Heart left ventricle (tissue), 16 donors: Measurements from ENCODE around the gene KCNJ2. TPM values are rescaled to one million over a fixed set of nuclear protein-coding genes. Genes with fewer than 3 reads are reported as not detected.
A peak's percentile ranks its signal among the peaks of the same experiment; 100 is the strongest.

Experiments used
- ATAC-seq, 4 donors: fragments of 200-7000 bp; cut with Tn5 transposase; one replicate each; pipeline ENCODE4 v1.9.1; 2020 to 2022; ENCODE audit warnings: moderate library complexity in 4 of 4, mild to moderate bottlenecking in 3 of 4, moderate number of reproducible peaks in 1 of 4
- DNase-seq, 5 donors: peaks; one replicate each; pipeline ENCODE4 v3.0.0-alpha.2; 2020
- H3K27ac ChIP-seq, 12 donors: fragments of 200-600 bp; sonication (generic) in 4 of 12; one replicate each; pipeline versions ENCODE4 v1.5.0 to v1.8.0; 2016 to 2022; ENCODE audit warnings: mild to moderate bottlenecking in 2 of 12
- H3K27me3 ChIP-seq, 9 donors: fragments of 200-600 bp; sonication (generic) in 2 of 9; one replicate each; pipeline versions ENCODE4 v1.5.1 to v1.8.0; 2016 to 2022; ENCODE audit warnings: mild to moderate bottlenecking in 3 of 9
- H3K36me3 ChIP-seq, 9 donors: fragments of 200-600 bp; sonication (generic) in 2 of 9; one replicate each; pipeline versions ENCODE4 v1.5.0 to v1.8.0; 2018 to 2022; ENCODE audit warnings: mild to moderate bottlenecking in 2 of 9
- H3K4me1 ChIP-seq, 12 donors: fragments of 200-600 bp; sonication (generic) in 4 of 12; one replicate each; pipeline versions ENCODE4 v1.5.0 to v1.8.0; 2016 to 2022; ENCODE audit warnings: mild to moderate bottlenecking in 3 of 12
- H3K4me3 ChIP-seq, 12 donors: fragments of 200-600 bp; sonication (generic) in 4 of 12; one replicate each; pipeline versions ENCODE4 v1.5.0 to v1.8.0; 2017 to 2022; ENCODE audit warnings: mild to moderate bottlenecking in 9 of 12, moderate library complexity in 4 of 12
- H3K9me3 ChIP-seq, 12 donors: fragments of 200-600 bp; sonication (generic) in 4 of 12; one replicate each; pipeline versions ENCODE4 v1.5.0 to v1.8.0; 2016 to 2022; ENCODE audit warnings: mild to moderate bottlenecking in 1 of 12
- CTCF ChIP-seq, 12 donors: fragments of 200-600 bp; sonication (generic) in 4 of 12; IDR thresholded peaks; one replicate each; pipeline versions ENCODE4 v1.5.0 to v1.8.0; 2018 to 2022; ENCODE audit warnings: antibody characterized with exemption in 12 of 12, mild to moderate bottlenecking in 5 of 12
- POLR2A ChIP-seq, 2 donors: fragments of 450-650 bp; IDR thresholded peaks; one replicate each; pipeline ENCODE4 v1.6.1; 2017; ENCODE audit warnings: antibody characterized with exemption in 2 of 2, mild to moderate bottlenecking in 2 of 2, moderate library complexity in 2 of 2
- WGBS, 4 donors: extraction: QIAGEN DNeasy Blood & Tissue Kit in 2 of 4; methylation state at CpG; one replicate each; pipeline versions ENCODE4 v1.1.5 to v1.1.7; 2013 to 2018; 5-methylcytosine and 5-hydroxymethylcytosine counted together
- intact Hi-C, 10 donors: fragments of 100-400 bp; cut with DNase I; formaldehyde crosslinking; loops; one replicate each; pipeline versions ENCODE4 v1.11.1 to v1.14.2; 2022
- polyA plus RNA-seq, 2 donors: library from polyadenylated mRNA; stranded (reverse); fragments of 200-250 nt; gene quantifications; one replicate each; pipeline ENCODE4 v1.2.3, GENCODE V29; 2013
- total RNA-seq, 9 donors: library from RNA; depleted of rRNA in 2 of 9; stranded (reverse); fragments of >200 nt in 2 of 9; fragmentation: NEBNext Ultra II Directional in 3 of 9; extraction: Animal tissue kit (Norgen Biotek cat#: 25700) in 3 of 9; gene quantifications; one replicate each; pipeline versions ENCODE4 v1.1.0 to v1.2.4, GENCODE V29; 2016 to 2023
- donor health status: ischemic (EF 13 %, LVEDD 7.1; RV severe dilation, severe dysfunction).
- donor health status: healthy with polysubstance abuse.
- donor health status: DM: no; HTN: yes; CAD: no.
- donor health status: DM: no; HTN: no; CAD: no.
- donor health status: ischemic (EF 25% LVEDD 6.9; RV normal size, moderate dysfunction).
- donor health status: ischemic (EF 25% LVEDD 5.7; RV mildly dilated, moderate dysfunction).
- donor health status: healthy.
- donor health status: DM: yes; HTN: yes; CAD: no.
- donor health status: ischemic (EF 35%, LVEDD 5.7; RV mildly dilated, moderate dysfunction).
- donor health status: nonischemic (EF 11% LVEDD 7.7; RV severe dilation, severe dysfunction).
- donor health status: DM: yes; HTN: yes; CAD: no.
- donor health status: PGD.
- donor health status: ischemic (EF 29% LVEDD 5.4; RV normal size, mild dysfunction).
- donor health status: nonischemic (EF 23%, LVEDD 6.1; RV moderate dilation, normal function).

KCNJ2 gene
- total and polyA plus RNA-seq, 11 donors = 7.1 to 60.7 (median 41.8) TPM

- no peaks in the 10 kb centered on the region for H3K9me3 ChIP-seq
- no peak for TF ChIP-seq CTCF (IDR thresholded peaks at IDR 0.05)
- no peak for TF ChIP-seq POLR2A (IDR thresholded peaks at IDR 0.05)
- 90 to 95% (median 94%) methylated on average over 3 of the region's 3 CpGs for WGBS, 4 donors
- H3K27me3 ChIP-seq = no peaks in the 10 kb centered on the region
- no peak for DNase-seq
- ATAC-seq = no peak
- H3K27ac ChIP-seq = peak overlapping the region in 1 of 12 donors; percentile 82
- intact Hi-C loops = loop anchor here in 1 of 10 donors (10.0 kb wide), 1 partner anchor 60 kb away; no protein-coding TSS in a partner anchor
- no peaks in the 10 kb centered on the region for H3K36me3 ChIP-seq
- peaks cover 0 to 36% (median 5%) of the 10 kb centered on the region in 12 donors for H3K4me1 ChIP-seq
- no peak overlapping the region for H3K4me3 ChIP-seq
These were observed 35.1 kb downstream of the KCNJ2 start for GRCh38 chr17:70204431-70204830.

GRCh38 chr17:70205401-70205800 is 36.1 kb downstream of the KCNJ2 start:
- DNase-seq (no peak), ATAC-seq (peak in 2 of 4 donors; percentile 31 to 53)
- Histone ChIP-seq H3K36me3 (no peaks in the 10 kb centered on the region), H3K4me3 (peak overlapping the region in 1 of 12 donors; percentile 35), H3K9me3 (no peaks in the 10 kb centered on the region), H3K27ac (peak overlapping the region in 1 of 12 donors; percentile 82), H3K4me1 (peaks cover 0 to 36% (median 5%) of the 10 kb centered on the region in 12 donors), H3K27me3 (no peaks in the 10 kb centered on the region)
- intact Hi-C loops = loop anchor here in 1 of 10 donors (10.0 kb wide), 1 partner anchor 61 kb away; no protein-coding TSS in a partner anchor
- no peak for TF ChIP-seq CTCF (IDR thresholded peaks at IDR 0.05)
- TF ChIP-seq POLR2A (IDR thresholded peaks at IDR 0.05) = no peak
- 84 to 91% (median 85%) methylated on average over 4 of the region's 4 CpGs for WGBS, 4 donors

- 72 to 87% (median 76%) methylated on average over 6 of the region's 6 CpGs for WGBS, 4 donors
- H3K27me3 ChIP-seq = no peaks in the 10 kb centered on the region
- intact Hi-C loops = loop anchor here in 1 of 10 donors (10.0 kb wide), 1 partner anchor 62 kb away; no protein-coding TSS in a partner anchor
- TF ChIP-seq POLR2A (IDR thresholded peaks at IDR 0.05) (no peak), CTCF (IDR thresholded peaks at IDR 0.05) (no peak)
- H3K27ac ChIP-seq = peak overlapping the region in 2 of 12 donors; percentile 22 to 82
- H3K4me1 ChIP-seq = peaks cover 0 to 36% (median 5%) of the 10 kb centered on the region in 12 donors
- H3K36me3 ChIP-seq = no peaks in the 10 kb centered on the region
- ATAC-seq (no peak), DNase-seq (no peak)
- H3K9me3 ChIP-seq = no peaks in the 10 kb centered on the region
- H3K4me3 ChIP-seq = no peak overlapping the region
These were observed 37.2 kb downstream of the KCNJ2 start for GRCh38 chr17:70206361-70207010.

- Histone ChIP-seq H3K4me3 (no peak overlapping the region), H3K27me3 (no peaks in the 10 kb centered on the region), H3K27ac (peak overlapping the region in 1 of 12 donors; percentile 27), H3K36me3 (no peaks in the 10 kb centered on the region), H3K9me3 (no peaks in the 10 kb centered on the region), H3K4me1 (peaks cover 0 to 36% (median 5%) of the 10 kb centered on the region in 12 donors)
- peak in 1 of 4 donors; percentile 62 for ATAC-seq
- WGBS, 4 donors = 35 to 54% (median 41%) methylated on average over 1 of the region's 1 CpG
- intact Hi-C loops = loop anchor here in 1 of 10 donors (10.0 kb wide), 1 partner anchor 62 kb away; no protein-coding TSS in a partner anchor
- TF ChIP-seq CTCF (IDR thresholded peaks at IDR 0.05) (no peak), POLR2A (IDR thresholded peaks at IDR 0.05) (no peak)
- DNase-seq = no peak
These were observed 37.9 kb downstream of the KCNJ2 start for GRCh38 chr17:70207184-70207583.
